Activated naive CD8-positive, alpha-beta T cell (primary cell): ENCODE results near the gene MRPS26.
"Not testable (repeated sequence)": the region's sequence is repeated elsewhere in the genome, so short reads cannot be mapped to it uniquely, and the experiment has no call there.

Experiments used
- H3K27ac Mint-ChIP-seq: one replicate; pipeline ENCODE4 v1.8.0; 2021; ENCODE audit warnings: mixed read lengths
- H3K27me3 Mint-ChIP-seq: one replicate; pipeline ENCODE4 v1.8.0; 2021; ENCODE audit warnings: mixed read lengths
- H3K36me3 Mint-ChIP-seq: one replicate; pipeline ENCODE4 v1.8.0; 2021; ENCODE audit warnings: mixed read lengths
- H3K4me1 Mint-ChIP-seq: one replicate; pipeline ENCODE4 v1.8.0; 2021; ENCODE audit warnings: low read depth, mixed read lengths
- H3K4me3 Mint-ChIP-seq: one replicate; pipeline ENCODE4 v1.8.0; 2021; ENCODE audit warnings: mild to moderate bottlenecking, mixed read lengths
- H3K9me3 Mint-ChIP-seq: one replicate; pipeline ENCODE4 v1.8.0; 2021; ENCODE audit warnings: low read depth, mixed read lengths

The MRPS26 gene

DNA sequence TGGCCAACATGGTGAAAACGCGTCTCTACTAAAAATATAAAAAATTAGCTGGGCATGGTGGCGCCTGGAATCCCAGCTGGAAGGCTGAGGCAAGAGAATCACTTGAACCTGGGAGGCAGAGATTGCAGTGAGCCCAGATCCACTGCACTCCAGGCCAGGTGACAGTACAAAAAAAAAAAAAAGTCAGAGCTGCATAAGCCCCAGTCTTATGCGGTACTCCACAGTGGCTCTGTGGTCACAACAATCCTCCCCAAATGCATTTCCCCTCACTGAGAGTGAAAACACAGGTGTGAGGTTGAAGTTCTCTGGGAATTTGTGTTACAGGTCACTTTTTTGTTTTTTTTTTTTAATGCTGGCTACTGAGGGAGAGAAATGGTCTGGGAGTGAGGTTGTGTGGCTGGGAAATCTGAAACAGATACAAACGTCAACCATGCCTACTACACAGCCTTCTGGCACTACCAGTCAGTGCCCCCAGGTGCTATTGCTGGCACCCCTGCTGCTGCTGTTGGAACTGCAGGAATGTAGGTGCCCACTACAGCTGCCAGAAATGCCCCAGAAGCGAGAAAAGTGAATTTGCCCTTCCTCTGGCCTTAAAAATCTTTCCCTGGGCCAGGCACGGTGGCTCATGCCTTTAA is 5.7 kb downstream of the MRPS26 start:
- H3K9me3 Mint-ChIP-seq: no peaks in the 10 kb centered on the region
- no peak overlapping the region for H3K27ac Mint-ChIP-seq
- no peaks in the 10 kb centered on the region for H3K27me3 Mint-ChIP-seq
- H3K4me3 Mint-ChIP-seq: no peak overlapping the region
- peaks cover 13% of the 10 kb centered on the region for H3K4me1 Mint-ChIP-seq
- peaks cover 7% of the 10 kb centered on the region for H3K36me3 Mint-ChIP-seq

DNA sequence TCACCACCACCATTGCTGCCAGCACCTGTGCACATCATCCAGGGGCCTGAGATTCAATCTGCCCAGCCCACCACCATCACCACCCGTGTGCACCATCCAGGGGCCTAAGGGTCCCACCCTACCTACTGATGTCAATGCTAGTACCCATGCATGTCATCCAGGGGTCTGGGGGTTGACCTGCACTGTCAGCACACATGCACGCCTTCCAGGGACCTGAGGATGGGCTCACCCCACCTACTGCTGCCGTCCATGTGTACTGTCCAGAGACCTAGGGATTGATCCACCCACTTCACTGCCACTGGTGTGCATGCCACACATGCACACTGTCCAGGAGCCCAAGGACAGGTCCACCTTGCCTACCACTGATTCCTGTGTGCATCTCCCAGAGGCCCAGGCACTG is 13.6 kb downstream of the MRPS26 start:
- no peak overlapping the region for H3K4me3 Mint-ChIP-seq

DNA sequence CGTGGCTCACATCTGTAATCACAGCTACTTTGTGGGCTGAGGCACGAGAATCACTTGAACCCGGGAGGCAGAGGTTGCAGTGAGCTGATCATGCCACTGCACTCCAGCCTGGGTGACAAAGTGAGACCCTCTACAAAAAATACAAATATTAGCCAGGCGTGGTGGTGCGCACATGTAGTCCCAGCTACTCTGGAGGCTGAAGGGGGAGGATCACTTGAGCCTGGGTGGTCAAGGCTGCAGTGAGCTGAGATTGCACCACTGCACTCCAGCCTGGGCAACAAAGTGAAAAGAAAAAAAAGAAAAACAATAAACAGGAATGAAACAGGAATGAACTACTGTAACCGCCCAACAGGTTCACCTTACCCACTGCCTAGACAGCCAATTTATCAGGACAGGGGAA is 18.3 kb downstream of the MRPS26 start:
- Mint-ChIP-seq H3K4me1 (peaks cover 12% of the 10 kb centered on the region), H3K27ac (peak overlapping the region; percentile 46)
- H3K4me3 Mint-ChIP-seq, H3K9me3 Mint-ChIP-seq, H3K27me3 Mint-ChIP-seq, H3K36me3 Mint-ChIP-seq: not testable (repeated sequence)

More for the DNA sequence above, 13.6 kb downstream of the MRPS26 start:
- H3K36me3 Mint-ChIP-seq: no peaks in the 10 kb centered on the region
- peaks cover 5% of the 10 kb centered on the region for H3K4me1 Mint-ChIP-seq
- H3K27ac Mint-ChIP-seq: no peak overlapping the region
- H3K9me3 Mint-ChIP-seq: no peaks in the 10 kb centered on the region
- H3K27me3 Mint-ChIP-seq: no peaks in the 10 kb centered on the region

DNA sequence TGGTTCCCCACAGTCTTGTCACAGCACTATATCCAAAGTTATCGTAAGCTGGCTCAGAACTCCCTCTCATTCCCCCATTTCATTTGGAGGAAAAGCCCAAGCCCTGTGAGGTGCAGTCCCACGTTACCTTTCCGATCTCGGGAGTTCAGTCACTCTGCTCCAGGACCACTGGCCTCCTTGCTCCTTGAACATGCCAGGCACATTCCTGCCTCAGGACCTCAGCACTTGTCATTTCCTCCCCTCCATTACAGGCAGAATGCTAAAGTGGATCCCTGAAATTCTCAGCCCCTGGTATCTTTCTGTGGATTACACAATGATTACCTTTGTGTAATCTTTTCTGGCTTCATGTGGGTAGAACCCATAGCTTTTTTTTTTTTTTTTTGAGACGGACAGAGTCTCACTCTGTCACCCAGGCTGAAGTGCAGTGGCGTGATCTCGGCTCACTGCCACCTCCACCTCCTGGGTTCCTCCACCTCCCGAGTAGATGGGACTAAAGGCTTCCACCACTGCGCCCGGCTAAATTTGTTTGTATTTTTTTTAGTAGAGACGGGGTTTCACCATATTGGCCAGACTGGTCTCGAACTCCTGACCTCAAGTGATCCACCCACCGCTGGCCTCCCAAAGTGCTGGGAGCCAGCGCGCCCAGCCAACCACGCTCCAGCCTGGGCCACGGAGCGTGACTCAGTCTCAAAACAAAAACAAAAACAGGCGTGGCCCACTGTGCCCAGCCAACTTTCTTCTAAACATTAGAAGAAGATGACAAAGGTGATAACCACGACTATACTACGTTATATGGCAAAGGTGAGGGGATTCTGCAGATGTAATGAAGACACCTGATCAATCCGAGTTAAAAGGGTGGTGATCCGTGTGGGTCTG is 21.5 kb downstream of the MRPS26 start:
- Mint-ChIP-seq H3K4me1 (peaks cover 21% of the 10 kb centered on the region), H3K27me3 (no peaks in the 10 kb centered on the region), H3K4me3 (no peak overlapping the region), H3K9me3 (no peaks in the 10 kb centered on the region), H3K36me3 (peaks cover 3% of the 10 kb centered on the region), H3K27ac (no peak overlapping the region)

DNA sequence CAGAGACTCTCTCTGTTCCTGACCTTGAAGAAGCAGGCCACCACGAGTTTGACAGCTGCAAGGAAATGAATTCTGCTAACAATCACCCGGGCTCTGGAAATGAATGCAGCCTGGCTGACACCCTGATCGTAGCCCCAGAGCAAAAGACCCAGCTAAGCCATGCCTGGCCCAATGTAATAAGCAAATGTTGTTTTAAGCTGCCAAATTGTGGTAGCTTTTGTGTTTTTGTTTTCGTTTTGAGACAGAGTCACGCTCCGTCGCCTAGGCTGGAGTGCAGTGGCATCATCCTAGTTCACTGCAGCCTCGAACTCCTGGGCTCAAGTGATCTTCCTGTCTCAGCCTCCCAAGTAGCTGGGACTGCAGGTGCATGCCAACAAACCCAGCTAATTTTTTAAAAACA is 22.2 kb downstream of the MRPS26 start:
- Mint-ChIP-seq H3K9me3 (no peaks in the 10 kb centered on the region), H3K4me3 (no peak overlapping the region), H3K36me3 (peaks cover 3% of the 10 kb centered on the region), H3K4me1 (peaks cover 24% of the 10 kb centered on the region), H3K27ac (no peak overlapping the region), H3K27me3 (no peaks in the 10 kb centered on the region)

DNA sequence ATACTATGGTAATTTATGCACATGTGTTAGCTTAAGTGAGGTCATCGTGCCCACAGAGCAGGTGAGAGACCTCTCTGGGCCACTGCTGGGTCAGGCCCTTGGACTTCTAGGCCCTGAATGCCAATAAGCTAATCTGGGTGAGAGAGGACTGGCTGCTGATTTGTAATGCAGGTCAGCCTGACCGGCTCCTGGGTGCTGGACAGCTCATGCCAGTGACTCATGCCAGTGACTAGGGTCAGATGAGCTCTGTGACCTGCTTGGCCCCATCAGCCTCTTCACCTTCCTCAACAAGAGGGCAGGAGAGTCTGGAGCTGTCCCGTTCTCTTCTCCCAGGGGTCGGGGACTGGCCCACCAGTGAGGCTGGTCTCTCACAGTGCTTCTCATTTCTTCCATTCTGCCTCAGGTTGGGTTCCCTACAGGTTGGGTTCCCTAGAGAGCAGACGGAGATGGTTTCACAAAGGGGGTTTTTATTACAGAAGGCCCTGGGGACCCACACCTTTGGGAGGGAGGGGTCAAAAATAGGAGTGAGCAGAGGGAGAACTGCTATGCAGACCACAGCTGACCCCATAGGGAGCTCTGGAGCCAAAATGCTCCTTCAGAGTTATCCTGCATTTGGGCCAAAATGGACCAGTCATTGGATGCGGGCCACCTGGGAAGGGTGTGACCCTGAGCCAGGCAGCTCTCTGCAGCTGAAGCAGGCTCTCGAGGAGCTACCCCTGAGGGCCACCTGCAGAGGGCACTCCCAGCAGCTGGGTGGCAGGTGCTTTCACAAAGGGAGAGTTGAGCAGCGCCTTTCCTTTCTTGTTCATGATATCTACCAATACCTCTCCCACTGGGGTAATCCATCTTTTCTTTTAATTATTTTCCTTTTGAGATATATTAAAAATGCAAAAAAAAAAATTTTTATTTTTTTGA is 23.4 kb downstream of the MRPS26 start:
- no peak overlapping the region for H3K4me3 Mint-ChIP-seq
- peaks cover 25% of the 10 kb centered on the region for H3K4me1 Mint-ChIP-seq
- no peak overlapping the region for H3K27ac Mint-ChIP-seq
- no peaks in the 10 kb centered on the region for H3K27me3 Mint-ChIP-seq
- peaks cover 3% of the 10 kb centered on the region for H3K36me3 Mint-ChIP-seq
- no peaks in the 10 kb centered on the region for H3K9me3 Mint-ChIP-seq

DNA sequence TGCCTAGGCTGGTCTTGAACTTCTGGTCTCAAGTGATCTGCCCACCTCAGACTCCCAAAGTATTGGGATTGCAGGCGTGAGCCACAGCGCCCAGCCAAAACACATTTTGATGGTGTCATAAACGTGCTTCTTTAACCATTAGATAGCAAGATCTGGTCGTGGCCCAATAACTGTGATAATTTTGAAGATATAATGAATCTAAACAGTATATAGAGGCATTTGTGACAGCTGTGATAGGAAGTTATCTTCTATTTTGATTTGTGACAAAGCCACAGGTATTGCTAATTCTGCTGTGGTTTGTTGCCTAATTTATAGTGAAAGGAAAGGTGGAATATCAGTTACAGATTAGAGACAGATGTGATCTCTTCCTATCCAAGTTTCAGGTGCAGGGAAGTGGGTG is 24.9 kb downstream of the MRPS26 start:
- Mint-ChIP-seq H3K9me3 (no peaks in the 10 kb centered on the region), H3K27ac (peak overlapping the region; percentile 70), H3K4me1 (peaks cover 28% of the 10 kb centered on the region), H3K27me3 (no peaks in the 10 kb centered on the region), H3K36me3 (peaks cover 3% of the 10 kb centered on the region), H3K4me3 (peak overlapping the region; percentile 87)

DNA sequence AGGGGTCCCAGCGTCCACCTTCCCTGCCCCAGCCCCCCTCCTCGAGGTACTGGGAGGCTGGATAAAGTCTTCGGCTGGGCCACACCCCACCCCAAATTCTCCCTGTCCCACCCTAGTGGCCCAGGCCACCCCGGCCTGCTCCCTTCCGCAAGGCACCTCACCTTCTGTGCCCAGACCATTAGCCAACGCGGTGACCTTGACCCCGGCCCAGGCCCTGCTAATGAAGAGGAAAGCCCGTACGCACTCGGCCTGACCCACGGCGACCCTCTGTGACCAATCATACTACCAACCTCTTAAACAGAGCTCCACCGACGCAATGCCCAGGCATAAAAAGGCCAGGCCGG is 25.4 kb downstream of the MRPS26 start:
- Mint-ChIP-seq H3K36me3 (peaks cover 3% of the 10 kb centered on the region), H3K27me3 (no peaks in the 10 kb centered on the region), H3K4me1 (peaks cover 28% of the 10 kb centered on the region), H3K27ac (no peak overlapping the region), H3K4me3 (peak overlapping the region; percentile 87), H3K9me3 (no peaks in the 10 kb centered on the region)

DNA sequence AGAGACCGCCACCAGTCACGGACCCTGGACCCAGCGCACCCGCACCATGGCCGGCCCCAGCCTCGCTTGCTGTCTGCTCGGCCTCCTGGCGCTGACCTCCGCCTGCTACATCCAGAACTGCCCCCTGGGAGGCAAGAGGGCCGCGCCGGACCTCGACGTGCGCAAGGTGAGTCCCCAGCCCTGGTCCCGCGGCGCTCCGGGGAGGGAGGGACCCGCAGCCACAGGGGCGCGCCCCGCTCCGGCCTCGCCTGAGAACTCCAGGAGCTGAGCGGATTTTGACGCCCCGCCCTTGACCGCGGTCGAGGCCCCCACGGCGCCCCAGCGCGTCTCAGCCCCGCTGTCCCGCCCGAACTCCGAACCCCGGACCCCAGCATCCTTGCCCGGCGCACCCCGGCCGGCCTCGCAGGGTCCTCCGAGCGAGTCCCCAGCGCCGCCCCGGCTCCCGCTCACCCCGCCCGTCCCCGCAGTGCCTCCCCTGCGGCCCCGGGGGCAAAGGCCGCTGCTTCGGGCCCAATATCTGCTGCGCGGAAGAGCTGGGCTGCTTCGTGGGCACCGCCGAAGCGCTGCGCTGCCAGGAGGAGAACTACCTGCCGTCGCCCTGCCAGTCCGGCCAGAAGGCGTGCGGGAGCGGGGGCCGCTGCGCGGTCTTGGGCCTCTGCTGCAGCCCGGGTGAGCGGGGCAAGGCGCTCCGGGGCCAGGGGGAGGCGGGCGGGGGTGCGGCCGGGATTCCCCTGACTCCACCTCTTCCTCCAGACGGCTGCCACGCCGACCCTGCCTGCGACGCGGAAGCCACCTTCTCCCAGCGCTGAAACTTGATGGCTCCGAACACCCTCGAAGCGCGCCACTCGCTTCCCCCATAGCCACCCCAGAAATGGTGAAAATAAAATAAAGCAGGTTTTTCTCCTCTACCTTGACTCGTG is 26.0 kb downstream of the MRPS26 start, which contains the start of gene OXT:
OXT (plus strand) TSS at position 11 of the 920 bp plus-strand sequence; CDS start at position 47, 36 bp downstream.
- Mint-ChIP-seq H3K4me1 (peaks cover 29% of the 10 kb centered on the region), H3K4me3 (peak within 1 kb of the TSS; percentile 87), H3K27me3 (no peaks in the 10 kb centered on the region), H3K27ac (peak within 1 kb of the TSS; percentile 72), H3K9me3 (no peaks in the 10 kb centered on the region), H3K36me3 (peaks cover 3% of the 10 kb centered on the region)

DNA sequence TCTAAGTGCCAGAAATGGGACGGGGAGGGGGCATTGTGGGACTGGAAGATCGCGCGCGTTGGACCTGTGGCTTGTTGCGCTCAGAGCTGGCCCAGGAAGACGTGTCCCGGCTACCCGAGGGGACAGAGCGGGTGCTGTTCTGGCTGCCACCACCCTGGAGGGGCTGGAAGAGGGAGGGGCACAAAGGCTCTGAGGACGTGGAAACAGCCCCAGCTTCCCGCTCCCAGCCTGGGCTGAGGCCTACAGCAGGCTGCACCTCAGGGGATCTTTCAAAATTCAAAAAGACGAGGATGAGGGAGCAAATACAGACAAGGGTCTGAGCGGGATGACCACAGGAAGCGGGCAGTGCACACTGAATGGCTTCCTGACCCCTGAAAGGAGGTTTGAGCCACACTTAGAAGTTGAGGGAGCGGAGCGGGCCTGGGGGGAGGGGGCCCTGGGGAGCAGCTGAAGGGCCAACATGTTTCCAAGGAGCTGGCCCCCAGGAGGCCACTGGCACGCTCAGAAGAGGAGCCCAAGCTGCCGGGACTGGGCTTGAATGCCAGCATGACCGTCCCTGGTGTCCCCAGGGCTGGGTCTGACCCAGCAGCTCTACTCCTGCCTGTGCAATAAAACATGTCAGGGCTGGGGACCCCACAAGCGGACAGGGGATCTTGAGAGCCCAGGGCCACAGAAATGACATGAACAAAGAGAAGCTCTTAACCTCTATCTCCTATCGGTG is 26.8 kb downstream of the MRPS26 start:
- Mint-ChIP-seq H3K36me3 (peaks cover 3% of the 10 kb centered on the region), H3K27ac (peak overlapping the region; percentile 72), H3K4me1 (peaks cover 35% of the 10 kb centered on the region), H3K27me3 (no peaks in the 10 kb centered on the region), H3K4me3 (peak overlapping the region; percentile 81), H3K9me3 (no peaks in the 10 kb centered on the region)

DNA sequence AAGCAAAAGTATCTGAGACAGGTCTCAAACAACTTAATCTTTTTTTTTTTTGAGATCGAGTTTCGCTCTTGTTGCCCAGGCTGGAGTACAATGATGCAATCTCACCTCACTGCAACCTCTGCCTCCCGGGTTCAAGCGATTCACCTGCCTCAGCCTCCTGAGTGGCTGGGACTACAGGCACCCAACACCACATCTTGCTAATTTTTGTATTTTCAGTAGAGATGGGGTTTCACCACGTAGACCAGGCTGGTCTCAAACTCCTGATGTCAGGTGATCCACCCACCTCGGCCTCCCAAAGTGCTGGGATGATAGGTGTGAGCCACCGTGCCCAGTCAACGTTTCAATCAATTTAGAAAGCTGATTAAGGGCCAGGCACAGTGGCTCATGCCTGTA is 27.4 kb downstream of the MRPS26 start:
- H3K9me3 Mint-ChIP-seq, H3K27ac Mint-ChIP-seq, H3K36me3 Mint-ChIP-seq, H3K27me3 Mint-ChIP-seq: not testable (repeated sequence)
- Mint-ChIP-seq H3K4me1 (peaks cover 38% of the 10 kb centered on the region), H3K4me3 (peak overlapping the region; percentile 44)

DNA sequence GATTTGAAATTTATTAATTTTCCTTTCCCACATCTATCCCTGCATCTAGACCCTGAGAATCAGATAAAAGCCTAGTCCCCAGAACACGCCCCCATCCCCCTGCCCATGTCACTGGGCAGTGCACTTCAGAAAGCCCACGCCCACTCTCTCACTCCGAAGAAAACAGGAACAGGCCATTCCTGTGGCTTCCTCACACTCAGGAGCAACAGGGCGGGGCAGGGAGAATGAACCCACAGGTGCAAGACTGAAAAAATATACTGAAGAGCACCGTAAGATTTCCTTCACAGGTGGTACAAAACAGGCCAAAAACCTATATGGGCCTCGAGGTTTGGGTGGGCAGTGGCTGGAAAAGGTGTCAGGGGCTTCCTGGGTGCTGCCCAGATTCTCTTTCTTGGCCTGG is 29.0 kb downstream of the MRPS26 start:
- Mint-ChIP-seq H3K36me3 (peaks cover 2% of the 10 kb centered on the region), H3K27ac (no peak overlapping the region), H3K4me1 (peaks cover 33% of the 10 kb centered on the region), H3K27me3 (no peaks in the 10 kb centered on the region), H3K9me3 (no peaks in the 10 kb centered on the region), H3K4me3 (no peak overlapping the region)

DNA sequence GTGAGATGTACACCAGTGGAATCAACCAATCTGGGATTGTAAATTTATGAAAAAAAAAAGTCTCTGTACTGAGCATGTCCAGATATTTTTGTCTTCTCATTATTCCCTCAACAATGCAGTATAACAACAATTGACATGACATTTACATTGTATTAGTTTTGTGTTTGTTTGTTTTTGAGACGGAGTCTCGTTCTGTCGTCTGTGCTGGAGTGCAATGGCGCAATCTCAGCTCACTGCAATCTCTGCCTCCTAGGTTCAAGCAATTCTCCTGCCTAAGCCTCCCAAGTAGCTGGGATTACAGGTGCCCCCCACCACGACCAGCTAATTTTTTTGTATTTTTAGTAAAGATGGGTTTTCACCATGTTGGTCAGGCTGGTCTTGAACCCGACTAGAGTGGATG is 29.5 kb downstream of the MRPS26 start:
- H3K4me3 Mint-ChIP-seq, H3K9me3 Mint-ChIP-seq, H3K36me3 Mint-ChIP-seq, H3K27me3 Mint-ChIP-seq: not testable (repeated sequence)
- peaks cover 33% of the 10 kb centered on the region for H3K4me1 Mint-ChIP-seq
- H3K27ac Mint-ChIP-seq: peak overlapping the region; percentile 41
